GM12878 (cell line): Measurements from ENCODE around the gene CALY. TPM values are rescaled to one million over a fixed set of nuclear protein-coding genes. Genes with fewer than 3 reads are reported as not detected.

Source experiments
- BCL11A ChIP-seq: IDR thresholded peaks from 2 replicates; pipeline ENCODE4 v1.6.1; 2011; ENCODE audit warnings: low read depth, low read length
- CHD2 ChIP-seq: IDR thresholded peaks from 2 replicates; pipeline ENCODE4 v1.6.1; 2011; ENCODE audit warnings: low read depth, low read length, improper control_type of control experiment, borderline replicate concordance
- EGR1 ChIP-seq, 2 experiments: IDR thresholded peaks; 1 replicate in 1 of 2; 2 replicates in 1 of 2; pipeline ENCODE4 v1.6.1; 2011 to 2012; ENCODE audit warnings: low read depth in 2 of 2, low read length in 2 of 2, borderline replicate concordance in 1 of 2, mild to moderate bottlenecking in 1 of 2, moderate library complexity in 1 of 2
- SUZ12 ChIP-seq: fragments of 200-600 bp; sonication (generic); IDR thresholded peaks from one replicate; pipeline ENCODE4 v1.6.1; 2018; ENCODE audit warnings: antibody characterized with exemption, mild to moderate bottlenecking; ENCODE audit not compliant: unreplicated experiment
- ZNF592 ChIP-seq: fragments of 450-650 bp; IDR thresholded peaks from 2 replicates; pipeline ENCODE4 v1.6.1; 2017; ENCODE audit warnings: mild to moderate bottlenecking, moderate library complexity
- polyA plus RNA-seq, 11 experiments: library from polyadenylated mRNA; depleted of rRNA in 4 of 11; unstranded in 6 of 11; stranded (reverse) in 5 of 11; fragments of >200 nt; fragmentation: Nextera tagmentation in 4 of 11; fragmentation: Illumina TruSeq in 1 of 11; extraction: Ambion mirVana in 4 of 11; extraction: Trizol in 1 of 11; gene quantifications; 1 replicate in 1 of 11; 2 replicates in 10 of 11; pipeline versions ENCODE4 v1.2.1 to v1.2.3, GENCODE V29; 2011 to 2016; ENCODE audit warnings: inconsistent platforms in 2 of 11, missing spikeins in 2 of 11, low read depth in 1 of 11
- total RNA-seq, 4 experiments: library from RNA; depleted of rRNA in 3 of 4; stranded (reverse); fragments of >200 nt in 3 of 4; fragmentation: Illumina TruSeq in 1 of 4; extraction: Trizol in 1 of 4; gene quantifications; 2 replicates each; pipeline versions ENCODE4 v1.2.1 to v1.2.3, GENCODE V29; 2013 to 2021
- TF ChIP-seq, protein P1 (sequence below): IDR thresholded peaks from 2 replicates; pipeline ENCODE4 v1.6.1; 2012; ENCODE audit warnings: low read depth, low read length, improper control_type of control experiment
- TF ChIP-seq, protein P2 (sequence below): IDR thresholded peaks from 2 replicates; pipeline ENCODE4 v1.6.1; 2011; ENCODE audit warnings: low read depth, low read length, improper control_type of control experiment, borderline replicate concordance

Gene CALY
- total and polyA plus RNA-seq, 10 of the 15 experiments (the other 5 are each of a cell fraction or from before 2014, with no cell fraction given): 0.07 TPM; not detected in 9

GRCh38 chr10:133361773-133362441 lies 25.2 kb upstream of the CALY start (continued):
- TF ChIP-seq ZNF592 (no peak), CHD2 (0 out of 2 replicates have a peak, but pooled peaks have one; percentile 25), BCL11A (no peak), EGR1 (IDR thresholded peaks at IDR 0.05; ENCODE audit: borderline replicate concordance in 1 of 2, low read depth in 2 of 2, low read length in 2 of 2) (0 out of 3 replicates have a peak, but pooled peaks of 1 of the 2 experiments have one; percentile 2), SUZ12 (no peak)
- TF ChIP-seq, protein P1, sequence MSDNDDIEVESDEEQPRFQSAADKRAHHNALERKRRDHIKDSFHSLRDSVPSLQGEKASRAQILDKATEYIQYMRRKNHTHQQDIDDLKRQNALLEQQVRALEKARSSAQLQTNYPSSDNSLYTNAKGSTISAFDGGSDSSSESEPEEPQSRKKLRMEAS: no peak
- TF ChIP-seq, protein P2, sequence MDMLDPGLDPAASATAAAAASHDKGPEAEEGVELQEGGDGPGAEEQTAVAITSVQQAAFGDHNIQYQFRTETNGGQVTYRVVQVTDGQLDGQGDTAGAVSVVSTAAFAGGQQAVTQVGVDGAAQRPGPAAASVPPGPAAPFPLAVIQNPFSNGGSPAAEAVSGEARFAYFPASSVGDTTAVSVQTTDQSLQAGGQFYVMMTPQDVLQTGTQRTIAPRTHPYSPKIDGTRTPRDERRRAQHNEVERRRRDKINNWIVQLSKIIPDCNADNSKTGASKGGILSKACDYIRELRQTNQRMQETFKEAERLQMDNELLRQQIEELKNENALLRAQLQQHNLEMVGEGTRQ: no peak
- TF ChIP-seq, all 136 proteins: peak for 9
